SK-N-SH treated with all-trans-retinoic acid at 6 μM for 48 hours (cell line): Measurements from ENCODE around the gene FCHSD2.

ENCODE experiments used
- ATAC-seq: fragments of 200-7000 bp; cut with Tn5 transposase; 3 replicates; pipeline ENCODE4 v1.9.1; 2020; ENCODE audit warnings: mild to moderate bottlenecking, moderate library complexity
- ARNTL ChIP-seq: fragments of 450-650 bp; formaldehyde crosslinking; IDR thresholded peaks from 2 replicates; pipeline ENCODE4 v1.5.0; 2020; ENCODE audit warnings: low read depth, mild to moderate bottlenecking, moderate library complexity, borderline replicate concordance
- BACH2 ChIP-seq: fragments of 250-450 bp; sonication (Bioruptor Pico); IDR thresholded peaks from 2 replicates; pipeline ENCODE4 v1.9.0; 2021; ENCODE audit warnings: mild to moderate bottlenecking, borderline replicate concordance
- CSDC2 ChIP-seq: fragments of 250-450 bp; sonication (Bioruptor Pico); IDR thresholded peaks from 2 replicates; pipeline ENCODE4 v1.5.0; 2020; ENCODE audit warnings: mild to moderate bottlenecking, moderate library complexity
- ESRRG ChIP-seq: fragments of 250-450 bp; sonication (Bioruptor Pico); IDR thresholded peaks from 2 replicates; pipeline ENCODE4 v1.6.1; 2021; ENCODE audit warnings: mild to moderate bottlenecking
- GLIS3 ChIP-seq: fragments of 250-450 bp; sonication (Bioruptor Pico); IDR thresholded peaks from 2 replicates; pipeline ENCODE4 v1.5.0; 2020; ENCODE audit warnings: mild to moderate bottlenecking, moderate library complexity
- ISL1 ChIP-seq: fragments of 250-450 bp; sonication (Bioruptor Pico); IDR thresholded peaks from 2 replicates; pipeline ENCODE4 v2.1.2; 2022; ENCODE audit warnings: mild to moderate bottlenecking, moderate library complexity
- OSR1 ChIP-seq: fragments of 250-450 bp; sonication (Bioruptor Pico); IDR thresholded peaks from 2 replicates; pipeline ENCODE4 v1.8.0; 2022; ENCODE audit warnings: moderate library complexity, mild to moderate bottlenecking, inconsistent platforms
- PPARA ChIP-seq: fragments of 250-450 bp; sonication (Bioruptor Pico); IDR thresholded peaks from 2 replicates; pipeline ENCODE4 v1.5.0; 2020; ENCODE audit warnings: mild to moderate bottlenecking, borderline replicate concordance
- SNAI2 ChIP-seq: fragments of 250-450 bp; sonication (Bioruptor Pico); IDR thresholded peaks from 2 replicates; pipeline ENCODE4 v1.5.0; 2020; ENCODE audit warnings: mild to moderate bottlenecking, moderate library complexity
- TOX ChIP-seq: fragments of 250-450 bp; sonication (Bioruptor Pico); IDR thresholded peaks from 2 replicates; pipeline ENCODE4 v1.8.0; 2021; ENCODE audit warnings: mild to moderate bottlenecking, moderate library complexity, borderline replicate concordance
- ZFP3 ChIP-seq: fragments of 250-450 bp; sonication (Bioruptor Pico); IDR thresholded peaks from 2 replicates; pipeline ENCODE4 v1.5.0; 2020; ENCODE audit warnings: mild to moderate bottlenecking, moderate library complexity
- ZFP30 ChIP-seq: fragments of 450-650 bp; formaldehyde crosslinking; IDR thresholded peaks from 2 replicates; pipeline ENCODE4 v1.5.0; 2022; ENCODE audit warnings: mild to moderate bottlenecking, moderate library complexity
- ZNF70 ChIP-seq: fragments of 450-650 bp; formaldehyde crosslinking; IDR thresholded peaks from 2 replicates; pipeline ENCODE4 v1.5.0; 2020; ENCODE audit warnings: mild to moderate bottlenecking, moderate library complexity
- ZNF8 ChIP-seq: fragments of 450-650 bp; formaldehyde crosslinking; IDR thresholded peaks from 2 replicates; pipeline ENCODE4 v1.5.0; 2020; ENCODE audit warnings: mild to moderate bottlenecking, moderate library complexity
- TF ChIP-seq, protein P1 (sequence below): fragments of 250-450 bp; sonication (Bioruptor Pico); IDR thresholded peaks from 2 replicates; pipeline ENCODE4 v1.5.0; 2020; ENCODE audit warnings: mild to moderate bottlenecking, moderate library complexity
- TF ChIP-seq, protein P2 (sequence below): fragments of 250-450 bp; sonication (Bioruptor Pico); IDR thresholded peaks from 2 replicates; pipeline ENCODE4 v1.5.1; 2021; ENCODE audit warnings: mild to moderate bottlenecking, moderate library complexity
- TF ChIP-seq, protein P3 (sequence below): fragments of 250-450 bp; sonication (Bioruptor Pico); IDR thresholded peaks from 2 replicates; pipeline ENCODE4 v1.8.0; 2020; ENCODE audit warnings: mild to moderate bottlenecking, moderate library complexity, borderline replicate concordance
- TF ChIP-seq, protein P4 (sequence below): fragments of 250-450 bp; sonication (Bioruptor Pico); IDR thresholded peaks from 2 replicates; pipeline ENCODE4 v1.5.1; 2020; ENCODE audit warnings: low read depth, mild to moderate bottlenecking, moderate library complexity

FCHSD2 gene

DNA sequence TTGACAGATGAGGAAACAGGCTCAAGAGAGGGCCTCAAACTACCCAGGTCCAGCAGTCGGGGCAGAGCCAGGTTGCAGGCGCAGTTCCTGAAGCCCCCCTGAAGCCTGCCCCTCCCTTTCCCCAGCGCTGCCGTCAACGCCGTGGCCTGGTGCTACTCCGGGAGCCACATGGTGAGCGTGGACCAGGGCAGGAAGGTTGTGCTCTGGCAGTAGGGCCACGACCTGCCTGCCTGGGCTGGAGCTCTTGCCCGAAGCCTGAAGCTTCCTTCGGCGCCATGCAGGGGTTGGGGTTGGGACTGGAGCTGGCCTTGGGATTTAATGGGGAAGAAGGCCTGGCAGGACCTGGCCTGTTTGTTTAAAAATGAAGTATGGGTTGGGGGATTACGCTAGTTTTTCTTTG is 312.9 kb downstream of the FCHSD2 start:
- TF ChIP-seq ZFP30 (CRISPR knock-in tag) (no peak), CSDC2 (no peak), ZNF70 (CRISPR knock-in tag) (no peak), SNAI2 (CRISPR knock-in tag) (no peak), BACH2 (CRISPR knock-in tag) (no peak), ISL1 (CRISPR knock-in tag) (no peak), OSR1 (CRISPR knock-in tag) (no peak), ZNF8 (CRISPR knock-in tag) (no peak), GLIS3 (no peak)
- TF ChIP-seq, protein P1, sequence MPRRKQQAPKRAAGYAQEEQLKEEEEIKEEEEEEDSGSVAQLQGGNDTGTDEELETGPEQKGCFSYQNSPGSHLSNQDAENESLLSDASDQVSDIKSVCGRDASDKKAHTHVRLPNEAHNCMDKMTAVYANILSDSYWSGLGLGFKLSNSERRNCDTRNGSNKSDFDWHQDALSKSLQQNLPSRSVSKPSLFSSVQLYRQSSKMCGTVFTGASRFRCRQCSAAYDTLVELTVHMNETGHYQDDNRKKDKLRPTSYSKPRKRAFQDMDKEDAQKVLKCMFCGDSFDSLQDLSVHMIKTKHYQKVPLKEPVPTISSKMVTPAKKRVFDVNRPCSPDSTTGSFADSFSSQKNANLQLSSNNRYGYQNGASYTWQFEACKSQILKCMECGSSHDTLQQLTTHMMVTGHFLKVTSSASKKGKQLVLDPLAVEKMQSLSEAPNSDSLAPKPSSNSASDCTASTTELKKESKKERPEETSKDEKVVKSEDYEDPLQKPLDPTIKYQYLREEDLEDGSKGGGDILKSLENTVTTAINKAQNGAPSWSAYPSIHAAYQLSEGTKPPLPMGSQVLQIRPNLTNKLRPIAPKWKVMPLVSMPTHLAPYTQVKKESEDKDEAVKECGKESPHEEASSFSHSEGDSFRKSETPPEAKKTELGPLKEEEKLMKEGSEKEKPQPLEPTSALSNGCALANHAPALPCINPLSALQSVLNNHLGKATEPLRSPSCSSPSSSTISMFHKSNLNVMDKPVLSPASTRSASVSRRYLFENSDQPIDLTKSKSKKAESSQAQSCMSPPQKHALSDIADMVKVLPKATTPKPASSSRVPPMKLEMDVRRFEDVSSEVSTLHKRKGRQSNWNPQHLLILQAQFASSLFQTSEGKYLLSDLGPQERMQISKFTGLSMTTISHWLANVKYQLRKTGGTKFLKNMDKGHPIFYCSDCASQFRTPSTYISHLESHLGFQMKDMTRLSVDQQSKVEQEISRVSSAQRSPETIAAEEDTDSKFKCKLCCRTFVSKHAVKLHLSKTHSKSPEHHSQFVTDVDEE (CRISPR knock-in tag): no peak
- TF ChIP-seq, protein P2, sequence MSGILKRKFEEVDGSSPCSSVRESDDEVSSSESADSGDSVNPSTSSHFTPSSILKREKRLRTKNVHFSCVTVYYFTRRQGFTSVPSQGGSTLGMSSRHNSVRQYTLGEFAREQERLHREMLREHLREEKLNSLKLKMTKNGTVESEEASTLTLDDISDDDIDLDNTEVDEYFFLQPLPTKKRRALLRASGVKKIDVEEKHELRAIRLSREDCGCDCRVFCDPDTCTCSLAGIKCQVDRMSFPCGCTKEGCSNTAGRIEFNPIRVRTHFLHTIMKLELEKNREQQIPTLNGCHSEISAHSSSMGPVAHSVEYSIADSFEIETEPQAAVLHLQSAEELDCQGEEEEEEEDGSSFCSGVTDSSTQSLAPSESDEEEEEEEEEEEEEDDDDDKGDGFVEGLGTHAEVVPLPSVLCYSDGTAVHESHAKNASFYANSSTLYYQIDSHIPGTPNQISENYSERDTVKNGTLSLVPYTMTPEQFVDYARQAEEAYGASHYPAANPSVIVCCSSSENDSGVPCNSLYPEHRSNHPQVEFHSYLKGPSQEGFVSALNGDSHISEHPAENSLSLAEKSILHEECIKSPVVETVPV (CRISPR knock-in tag): no peak
- TF ChIP-seq, protein P3, sequence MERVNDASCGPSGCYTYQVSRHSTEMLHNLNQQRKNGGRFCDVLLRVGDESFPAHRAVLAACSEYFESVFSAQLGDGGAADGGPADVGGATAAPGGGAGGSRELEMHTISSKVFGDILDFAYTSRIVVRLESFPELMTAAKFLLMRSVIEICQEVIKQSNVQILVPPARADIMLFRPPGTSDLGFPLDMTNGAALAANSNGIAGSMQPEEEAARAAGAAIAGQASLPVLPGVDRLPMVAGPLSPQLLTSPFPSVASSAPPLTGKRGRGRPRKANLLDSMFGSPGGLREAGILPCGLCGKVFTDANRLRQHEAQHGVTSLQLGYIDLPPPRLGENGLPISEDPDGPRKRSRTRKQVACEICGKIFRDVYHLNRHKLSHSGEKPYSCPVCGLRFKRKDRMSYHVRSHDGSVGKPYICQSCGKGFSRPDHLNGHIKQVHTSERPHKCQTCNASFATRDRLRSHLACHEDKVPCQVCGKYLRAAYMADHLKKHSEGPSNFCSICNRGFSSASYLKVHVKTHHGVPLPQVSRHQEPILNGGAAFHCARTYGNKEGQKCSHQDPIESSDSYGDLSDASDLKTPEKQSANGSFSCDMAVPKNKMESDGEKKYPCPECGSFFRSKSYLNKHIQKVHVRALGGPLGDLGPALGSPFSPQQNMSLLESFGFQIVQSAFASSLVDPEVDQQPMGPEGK: no peak
- TF ChIP-seq, protein P4, sequence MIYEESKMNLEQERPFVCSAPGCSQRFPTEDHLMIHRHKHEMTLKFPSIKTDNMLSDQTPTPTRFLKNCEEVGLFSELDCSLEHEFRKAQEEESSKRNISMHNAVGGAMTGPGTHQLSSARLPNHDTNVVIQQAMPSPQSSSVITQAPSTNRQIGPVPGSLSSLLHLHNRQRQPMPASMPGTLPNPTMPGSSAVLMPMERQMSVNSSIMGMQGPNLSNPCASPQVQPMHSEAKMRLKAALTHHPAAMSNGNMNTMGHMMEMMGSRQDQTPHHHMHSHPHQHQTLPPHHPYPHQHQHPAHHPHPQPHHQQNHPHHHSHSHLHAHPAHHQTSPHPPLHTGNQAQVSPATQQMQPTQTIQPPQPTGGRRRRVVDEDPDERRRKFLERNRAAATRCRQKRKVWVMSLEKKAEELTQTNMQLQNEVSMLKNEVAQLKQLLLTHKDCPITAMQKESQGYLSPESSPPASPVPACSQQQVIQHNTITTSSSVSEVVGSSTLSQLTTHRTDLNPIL (CRISPR knock-in tag): no peak
- no peak for ATAC-seq

DNA sequence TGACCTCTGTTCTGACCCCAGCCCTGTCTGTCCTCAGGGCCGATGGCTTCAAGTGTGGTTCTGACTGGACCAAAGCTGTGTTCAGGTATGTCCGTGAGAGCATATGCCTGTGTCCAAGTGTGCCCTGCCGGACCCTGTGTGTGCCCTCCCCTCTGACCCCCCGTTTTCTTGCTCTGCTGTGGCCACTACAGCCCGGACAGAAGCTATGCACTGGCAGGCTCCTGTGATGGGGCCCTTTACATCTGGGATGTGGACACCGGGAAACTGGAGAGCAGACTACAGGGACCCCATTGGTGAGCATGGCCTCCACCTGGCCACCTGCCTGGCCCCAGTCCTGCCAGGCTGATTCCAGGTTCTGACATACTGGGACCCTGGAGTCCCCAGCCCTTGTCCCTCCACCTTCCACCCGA is 313.4 kb downstream of the FCHSD2 start:
- TF ChIP-seq, protein P3: no peak
- TF ChIP-seq ESRRG (CRISPR knock-in tag): no peak
- TF ChIP-seq, protein P1 (CRISPR knock-in tag): no peak
- ATAC-seq: no peak

DNA sequence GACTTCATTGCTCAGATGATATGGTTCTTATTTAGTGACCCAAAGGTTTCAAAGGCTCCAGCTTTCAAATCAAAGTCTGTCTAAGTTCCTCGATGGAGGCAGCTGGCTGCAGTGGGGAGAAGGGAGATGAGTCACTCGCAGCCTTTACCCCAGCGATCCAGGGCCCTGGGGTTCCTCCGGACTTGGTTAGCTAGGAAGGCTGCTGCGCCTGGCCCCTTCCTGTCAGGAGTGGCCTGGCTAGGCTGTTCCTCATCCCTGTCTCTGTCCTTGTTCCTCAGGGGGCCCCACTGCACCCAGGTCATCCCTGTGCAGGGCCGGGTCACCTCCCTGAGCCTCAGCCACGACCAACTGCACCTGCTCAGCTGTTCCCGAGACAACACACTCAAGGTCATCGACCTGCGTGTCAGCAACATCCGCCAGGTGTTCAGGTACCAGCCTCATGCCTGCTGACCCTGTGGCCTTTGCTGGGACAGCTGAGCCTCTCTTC is 314.0 kb downstream of the FCHSD2 start:
- no peak for ATAC-seq
- TF ChIP-seq BACH2 (CRISPR knock-in tag) (no peak), ZNF70 (CRISPR knock-in tag) (no peak), ZFP3 (no peak), GLIS3 (no peak), ARNTL (no peak), CSDC2 (no peak), SNAI2 (CRISPR knock-in tag) (no peak), PPARA (CRISPR knock-in tag) (no peak), TOX (no peak), ESRRG (CRISPR knock-in tag) (no peak)
- TF ChIP-seq, protein P4 (CRISPR knock-in tag): no peak
- TF ChIP-seq, protein P1 (CRISPR knock-in tag): no peak
- TF ChIP-seq, protein P2 (CRISPR knock-in tag): no peak
